ENCODE data around the gene PPOX.
A peak's percentile ranks its signal among the peaks of the same experiment; 100 is the strongest.

Gene PPOX

GRCh38 chr1:161153682-161154337 is 12.4 kb upstream of the PPOX start, which contains the start of gene UFC1:
Gene UFC1, plus strand, starts transcription at chr1:161153978. Its CDS starts 20 bp downstream, at chr1:161153998.
- DNase-seq (ENCODE audit: low read depth), result peak; percentile 78

DNA sequence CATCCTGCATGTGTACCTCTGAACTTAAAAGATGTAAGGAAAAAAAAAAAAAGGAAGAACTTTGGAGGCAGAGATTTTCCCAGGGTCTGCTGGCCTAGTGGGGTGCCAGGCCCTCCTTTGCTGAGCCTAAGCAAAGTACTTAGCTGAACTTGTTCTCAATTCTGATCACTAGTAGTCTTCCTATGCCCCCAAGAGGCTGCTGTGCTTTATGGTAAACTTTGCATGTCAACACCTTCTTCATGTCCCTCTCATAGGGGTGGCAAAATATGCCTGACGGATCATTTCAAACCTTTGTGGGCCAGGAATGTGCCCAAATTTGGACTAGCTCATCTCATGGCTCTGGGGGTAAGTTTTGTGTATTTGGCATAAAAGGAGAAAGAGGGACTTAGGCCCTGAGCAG is 8.4 kb upstream of the PPOX start:
- DNase-seq (ENCODE audit: low read depth), result no peak

DNA sequence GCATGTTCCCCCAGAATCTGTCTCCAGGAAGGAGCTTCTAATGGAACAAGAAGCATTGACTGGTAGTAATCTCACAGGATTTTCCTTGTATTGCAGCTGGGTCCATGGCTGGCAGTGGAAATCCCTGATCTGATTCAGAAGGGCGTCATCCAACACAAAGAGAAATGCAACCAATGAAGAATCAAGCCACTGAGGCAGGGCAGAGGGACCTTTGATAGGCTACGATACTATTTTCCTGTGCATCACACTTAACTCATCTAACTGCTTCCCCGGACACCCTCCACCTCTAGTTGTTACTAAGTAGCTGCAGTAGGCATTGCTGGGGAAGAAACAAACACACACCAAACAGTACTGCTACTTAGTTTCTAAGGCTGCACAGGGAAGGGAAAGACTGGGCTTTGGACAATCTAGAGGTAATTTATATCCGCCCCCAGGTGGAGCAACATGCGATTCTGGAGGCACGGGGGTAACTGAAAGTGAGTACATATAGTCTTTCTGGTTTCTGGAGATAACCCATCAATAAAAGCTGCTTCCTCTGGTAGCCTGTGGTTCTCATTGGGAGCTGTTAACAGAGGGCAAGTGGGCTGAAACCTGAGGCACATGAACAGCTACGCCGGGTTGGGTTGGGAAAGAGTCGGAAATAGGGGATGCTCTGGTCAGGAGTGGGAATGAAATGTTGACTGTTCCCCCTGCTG is 7.8 kb upstream of the PPOX start:
- no peak for DNase-seq (ENCODE audit: low read depth)

GRCh38 chr1:161159087-161159912 is 6.9 kb upstream of the PPOX start, which contains the start of gene USP21:
Gene USP21, plus strand, starts transcription at chr1:161159500. Its CDS starts 1,141 bp downstream, at chr1:161160641.
- peak; percentile 84 for DNase-seq (ENCODE audit: low read depth)

DNA sequence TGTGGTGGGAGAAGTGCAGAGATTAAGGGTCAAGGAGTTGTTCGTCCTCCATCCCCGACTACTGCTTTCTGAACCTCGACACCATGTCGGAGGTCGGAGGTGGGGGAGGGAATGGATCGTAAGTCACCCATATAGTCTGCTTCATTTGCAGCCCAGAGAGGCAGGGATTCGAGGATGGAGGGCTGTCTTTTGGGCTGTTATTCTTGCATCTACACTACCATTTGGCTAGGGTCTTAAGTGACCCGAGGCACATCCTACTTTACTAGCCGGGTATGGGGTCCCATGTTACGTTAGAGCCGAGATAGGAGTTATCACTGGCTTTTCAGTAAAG is 6.3 kb upstream of the PPOX start:
- DNase-seq (ENCODE audit: low read depth), result no peak

DNA sequence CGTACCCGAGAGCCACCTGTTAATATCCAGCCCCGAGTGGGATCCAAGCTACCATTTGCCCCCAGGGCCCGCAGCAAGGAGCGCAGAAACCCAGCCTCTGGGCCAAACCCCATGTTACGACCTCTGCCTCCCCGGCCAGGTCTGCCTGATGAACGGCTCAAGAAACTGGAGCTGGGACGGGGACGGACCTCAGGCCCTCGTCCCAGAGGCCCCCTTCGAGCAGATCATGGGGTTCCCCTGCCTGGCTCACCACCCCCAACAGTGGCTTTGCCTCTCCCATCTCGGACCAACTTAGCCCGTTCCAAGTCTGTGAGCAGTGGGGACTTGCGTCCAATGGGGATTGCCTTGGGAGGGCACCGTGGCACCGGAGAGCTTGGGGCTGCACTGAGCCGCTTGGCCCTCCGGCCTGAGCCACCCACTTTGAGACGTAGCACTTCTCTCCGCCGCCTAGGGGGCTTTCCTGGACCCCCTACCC is 5.5 kb upstream of the PPOX start:
- DNase-seq (ENCODE audit: low read depth), result no peak

DNA sequence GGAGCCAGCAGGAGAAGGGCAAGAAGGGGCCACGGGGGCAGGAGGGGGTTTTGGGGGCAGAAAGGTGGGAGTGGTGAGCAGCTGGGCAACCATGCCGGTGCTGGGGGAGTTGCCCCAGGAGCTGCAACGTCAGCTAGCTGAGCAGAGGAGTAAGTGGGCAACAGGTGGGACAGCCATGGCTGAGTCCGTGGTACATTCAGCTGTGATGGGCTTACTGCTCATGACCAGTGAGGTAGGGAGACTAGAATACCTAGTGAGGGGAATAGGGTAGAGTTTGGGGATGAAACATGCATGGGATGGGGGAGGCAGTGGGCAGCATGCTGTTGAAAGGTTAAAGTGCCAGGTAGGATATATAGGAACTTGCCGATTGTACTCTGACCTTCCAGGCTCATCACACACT is 4.6 kb upstream of the PPOX start:
- no peak for DNase-seq (ENCODE audit: low read depth)

GRCh38 chr1:161162052-161162451 is 4.2 kb upstream of the PPOX start:
- DNase-seq (ENCODE audit: low read depth), result no peak

- DNase-seq (ENCODE audit: low read depth), result no peak
Observed at GRCh38 chr1:161162806-161163205, 3.4 kb upstream of the PPOX start.

GRCh38 chr1:161163793-161164192 is 2.4 kb upstream of the PPOX start:
- no peak for DNase-seq (ENCODE audit: low read depth)

DNA sequence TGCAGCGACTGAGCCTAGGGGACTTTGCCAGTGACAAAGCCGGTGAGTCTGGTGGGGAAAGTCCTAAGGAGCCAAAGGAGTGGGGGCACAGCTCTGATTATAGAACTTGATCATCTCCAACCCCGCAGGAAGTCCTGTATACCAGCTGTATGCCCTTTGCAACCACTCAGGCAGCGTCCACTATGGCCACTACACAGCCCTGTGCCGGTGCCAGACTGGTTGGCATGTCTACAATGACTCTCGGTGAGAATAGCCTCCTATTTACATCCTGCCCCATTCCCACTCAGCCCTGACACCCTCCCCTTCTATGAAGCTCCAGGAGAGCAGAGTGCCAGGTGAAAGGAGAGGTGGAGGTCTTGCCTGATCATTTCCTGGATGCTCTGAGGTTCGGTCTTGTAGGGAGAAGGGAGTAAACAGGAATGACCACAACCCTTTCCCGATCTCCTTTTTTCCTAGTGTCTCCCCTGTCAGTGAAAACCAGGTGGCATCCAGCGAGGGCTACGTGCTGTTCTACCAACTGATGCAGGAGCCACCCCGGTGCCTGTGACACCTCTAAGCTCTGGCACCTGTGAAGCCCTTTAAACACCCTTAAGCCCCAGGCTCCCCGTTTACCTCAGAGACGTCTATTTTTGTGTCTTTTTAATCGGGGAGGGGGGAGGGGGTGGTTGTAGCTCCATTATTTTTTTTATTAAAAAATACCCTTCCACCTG is 1.2 kb upstream of the PPOX start:
- DNase-seq (ENCODE audit: low read depth), result no peak

DNA sequence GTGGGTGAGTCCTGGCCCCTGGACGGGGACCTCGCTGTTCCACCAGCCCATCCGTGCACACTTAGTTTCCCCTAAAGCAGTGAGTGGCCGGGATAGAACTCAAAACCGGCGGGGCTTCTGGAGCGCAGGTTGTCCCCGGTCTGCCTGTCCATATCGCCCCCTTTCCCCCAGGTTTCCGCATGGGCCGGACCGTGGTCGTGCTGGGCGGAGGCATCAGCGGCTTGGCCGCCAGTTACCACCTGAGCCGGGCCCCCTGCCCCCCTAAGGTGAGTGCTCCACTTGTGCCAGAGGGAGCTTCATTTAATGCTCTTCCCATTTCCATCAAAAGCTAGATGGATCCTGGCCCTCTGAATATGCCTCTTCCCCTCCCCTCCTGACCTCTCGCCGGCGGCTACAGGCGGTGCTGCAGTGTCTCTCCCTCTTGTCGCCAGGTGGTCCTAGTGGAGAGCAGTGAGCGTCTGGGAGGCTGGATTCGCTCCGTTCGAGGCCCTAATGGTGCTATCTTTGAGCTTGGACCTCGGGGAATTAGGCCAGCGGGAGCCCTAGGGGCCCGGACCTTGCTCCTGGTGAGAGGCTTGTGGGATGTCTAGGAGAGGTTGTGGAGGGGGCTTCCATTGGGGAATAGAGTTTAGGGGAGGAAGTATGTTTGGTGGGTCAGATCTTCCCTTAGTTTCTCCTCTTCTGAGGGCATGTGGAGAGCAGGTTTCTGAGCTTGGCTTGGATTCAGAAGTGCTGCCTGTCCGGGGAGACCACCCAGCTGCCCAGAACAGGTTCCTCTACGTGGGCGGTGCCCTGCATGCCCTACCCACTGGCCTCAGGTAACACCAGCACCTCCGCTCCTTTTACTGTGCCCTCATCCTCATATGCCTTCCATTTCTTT is 683 bp downstream of the PPOX start:
- no peak for DNase-seq (ENCODE audit: low read depth)

GRCh38 chr1:161168906-161169305 is 2.7 kb downstream of the PPOX start:
- DNase-seq (ENCODE audit: low read depth), result no peak

GRCh38 chr1:161171191-161171590 is 5.0 kb downstream of the PPOX start:
- DNase-seq (ENCODE audit: low read depth), result no peak

DNA sequence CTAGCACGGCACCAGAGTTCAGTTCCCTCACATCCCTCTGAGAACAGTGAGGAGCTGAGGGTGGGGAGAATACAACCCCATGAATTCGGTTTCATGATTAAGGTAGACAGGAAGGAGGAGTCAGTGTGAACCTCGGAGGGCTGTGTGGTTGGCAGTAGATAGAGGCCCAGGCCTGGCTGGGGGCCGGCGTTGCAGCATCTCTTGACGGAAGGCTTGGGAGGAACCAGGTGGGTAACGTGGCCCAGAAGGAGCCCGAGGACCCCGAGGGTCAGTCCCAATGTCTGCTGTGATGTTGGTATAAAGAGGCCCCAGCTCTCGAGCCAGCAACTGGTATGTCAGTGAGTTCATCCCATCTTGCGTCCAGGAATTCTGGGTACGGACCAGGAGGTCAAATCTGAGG is 5.5 kb downstream of the PPOX start:
- no peak for DNase-seq (ENCODE audit: low read depth)

DNA sequence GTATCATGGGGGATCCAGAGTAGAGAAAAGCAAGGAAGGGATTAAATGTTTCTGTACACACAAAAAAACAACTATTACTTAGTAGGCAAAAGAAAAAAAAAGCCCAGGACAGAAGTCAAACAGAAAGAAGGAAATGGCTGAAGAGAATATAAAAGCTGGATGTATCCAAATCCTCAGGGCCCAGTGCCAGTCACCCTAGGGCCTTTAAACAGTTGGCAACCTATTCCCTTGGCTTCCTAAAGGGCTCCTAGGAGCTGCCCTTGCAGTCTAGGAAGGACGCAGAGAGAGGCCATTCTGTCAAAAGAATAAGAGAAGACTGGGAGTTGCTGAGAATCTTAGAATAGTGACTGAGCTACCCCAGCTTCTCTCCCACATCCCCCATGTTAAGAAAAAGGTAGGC is 6.1 kb downstream of the PPOX start:
- DNase-seq (ENCODE audit: low read depth), result no peak

DNA sequence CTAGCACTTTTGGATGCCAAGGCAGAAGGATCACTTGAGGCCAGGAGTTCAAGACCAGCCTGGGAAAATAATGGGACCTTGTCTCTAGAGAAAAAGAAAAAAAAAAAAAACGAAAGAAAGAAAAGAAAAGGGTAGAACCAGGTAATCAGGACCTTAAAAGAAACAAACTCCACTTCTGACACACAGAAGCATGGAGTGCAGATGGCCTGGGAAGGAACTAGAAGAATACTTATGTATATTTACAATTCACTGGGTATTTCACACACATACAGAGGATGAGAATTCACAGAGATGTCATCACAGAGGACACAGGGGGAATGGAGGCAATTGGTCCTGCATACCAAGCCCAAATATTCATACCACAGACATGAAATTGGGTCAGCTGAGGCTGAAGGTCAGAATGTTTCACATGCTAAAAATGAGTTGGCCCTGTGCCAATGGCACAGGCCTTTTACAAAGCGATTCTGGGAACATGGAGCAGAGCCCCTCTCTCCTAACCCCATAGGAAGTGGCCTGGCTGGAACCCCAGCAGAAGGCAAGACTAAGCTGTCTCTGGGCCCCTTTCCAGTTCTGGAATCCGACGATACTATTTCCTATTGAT is 6.7 kb downstream of the PPOX start:
- no peak for DNase-seq (ENCODE audit: low read depth)

- DNase-seq (ENCODE audit: low read depth), result no peak
Observed at GRCh38 chr1:161173711-161174110, 7.5 kb downstream of the PPOX start.

DNA sequence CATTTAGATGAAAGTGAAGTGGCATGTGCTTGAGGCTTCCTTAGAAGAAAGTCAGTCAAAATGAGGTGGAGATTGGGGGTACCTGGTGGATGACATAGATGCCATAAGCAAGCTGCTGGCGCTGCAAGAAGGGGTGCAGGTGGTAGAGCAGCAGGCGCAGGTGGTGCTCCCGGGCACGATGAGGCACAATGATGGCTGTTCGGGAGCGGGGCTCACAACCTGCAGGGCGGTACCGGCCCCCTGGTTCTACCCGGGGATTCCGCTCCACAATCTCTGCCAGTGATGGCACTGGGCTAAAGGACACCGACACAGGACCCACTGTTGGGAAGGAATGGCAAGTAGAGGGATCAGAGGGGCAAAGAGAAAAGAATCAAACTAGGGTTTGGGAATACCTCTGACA is 8.7 kb downstream of the PPOX start:
- DNase-seq (ENCODE audit: low read depth), result no peak

DNA sequence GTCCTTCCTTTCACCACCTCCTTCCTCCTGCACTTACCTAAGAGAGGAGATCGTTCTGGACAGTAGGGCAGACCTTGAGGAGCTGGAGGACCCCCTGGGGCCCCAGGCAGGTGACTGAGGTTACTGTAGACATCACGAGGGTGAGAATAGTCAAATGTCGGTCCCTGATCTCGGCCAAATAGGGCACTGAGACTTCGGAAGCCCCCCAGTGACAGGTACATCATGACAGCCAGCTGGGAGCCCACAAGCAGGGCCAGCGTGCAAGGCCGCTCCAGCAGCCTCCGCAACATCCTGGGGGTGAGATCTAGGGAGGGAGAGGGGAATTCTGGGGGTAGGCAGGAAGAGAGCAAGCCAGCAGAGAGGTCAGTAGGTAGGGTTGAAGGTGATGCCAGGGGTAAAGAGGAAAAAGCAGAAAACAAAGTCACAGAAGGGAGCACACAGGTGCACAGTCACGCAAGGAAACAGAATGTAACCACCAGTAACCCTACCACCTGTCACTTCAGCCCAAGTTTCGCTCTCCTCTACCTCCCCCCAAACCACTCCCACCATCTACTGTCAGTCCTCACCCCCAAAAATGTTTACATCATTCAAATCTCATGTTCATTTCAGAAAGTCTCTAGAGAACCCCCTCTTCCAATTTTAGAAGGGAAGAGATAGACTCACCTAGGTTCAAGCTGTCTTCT is 9.7 kb downstream of the PPOX start:
- DNase-seq (ENCODE audit: low read depth), result no peak

Measured in T-helper 22 cell (primary cell).